K562 (cell line): Measurements from ENCODE around the gene PDE3A. TPM values are rescaled to one million over a fixed set of nuclear protein-coding genes. Genes with fewer than 3 reads are reported as not detected.

ENCODE experiments used
- ATAC-seq: fragments of 200-7000 bp; cut with Tn5 transposase; 3 replicates; pipeline ENCODE4 v1.9.1; 2020; ENCODE audit warnings: moderate library complexity
- BruUV-seq: library from RNA; stranded (reverse); fragments of 400-500 nt; replicated peaks from 2 replicates; lab custom pipeline; 2021; lab: Mats Ljungman, UMichigan
- CTCF ChIA-PET: fragments of 300-600 bp; formaldehyde crosslinking; extraction: SDS; loops from one replicate; lab custom pipeline; 2021; ENCODE audit warnings: low intra/inter-chr PET ratio; lab: Yijun Ruan, JAX
- POLR2A ChIA-PET: fragments of 300-600, 350-650 bp; sonication (Branson Sonifier 250); formaldehyde crosslinking; extraction: SDS; loops from one replicate; lab custom pipeline; 2021; ENCODE audit warnings: antibody characterized with exemption, inconsistent platforms; lab: Yijun Ruan, JAX
- DNase-seq, 4 experiments: peaks; one replicate each; pipeline versions ENCODE4 v3.0.0 to v3.0.0-alpha.2; 2011 to 2018; ENCODE audit warnings: low spot score in 3 of 4, mixed read lengths in 3 of 4; ENCODE audit errors: extremely low read depth in 1 of 4
- FAIRE-seq: peaks from 2 replicates; lab custom pipeline; 2011; peaks lifted over from hg19 to GRCh38; lab: Jason Lieb, UNC
- H2AFZ ChIP-seq: 2 replicates; pipeline ENCODE4 v1.6.0; 2011; ENCODE audit warnings: low read depth, low read length, control low read depth, inconsistent platforms
- H3K27ac ChIP-seq: fragments of 200-600 bp; 3 replicates; pipeline ENCODE4 v1.8.0; 2011; ENCODE audit warnings: low read depth, mild to moderate bottlenecking, control low read depth, inconsistent platforms, low read length, moderate library complexity, mixed read lengths; ENCODE audit errors: extremely low read depth
- H3K27me3 ChIP-seq, 2 experiments: fragments of 300-600 bp in 1 of 2; 2 replicates in 1 of 2; 3 replicates in 1 of 2; pipeline versions ENCODE4 v1.6.0 to v1.8.0; 2011; ENCODE audit warnings: inconsistent platforms in 2 of 2, low read length in 2 of 2, mild to moderate bottlenecking in 1 of 2, mixed read lengths in 1 of 2, moderate library complexity in 1 of 2; ENCODE audit not compliant: control insufficient read depth in 2 of 2, insufficient read depth in 2 of 2
- H3K36me3 ChIP-seq: fragments of 300-600 bp; 3 replicates; pipeline ENCODE4 v1.8.0; 2011; ENCODE audit warnings: mild to moderate bottlenecking, low read length, inconsistent platforms; ENCODE audit not compliant: control insufficient read depth, insufficient read depth
- H3K4me1 ChIP-seq, 2 experiments: fragments of 200-600 bp in 1 of 2; replicated peaks in 1 of 2; 2 replicates in 1 of 2; 3 replicates in 1 of 2; pipeline versions ENCODE4 v1.5.1 to v1.8.0; 2011; ENCODE audit warnings: inconsistent platforms in 2 of 2, low read length in 2 of 2, mild to moderate bottlenecking in 1 of 2, mixed read lengths in 1 of 2, moderate library complexity in 1 of 2; ENCODE audit not compliant: control insufficient read depth in 2 of 2, insufficient read depth in 2 of 2
- H3K4me2 ChIP-seq: 2 replicates; pipeline ENCODE4 v1.6.1; 2011; ENCODE audit warnings: low read length, control low read depth, inconsistent platforms, mixed read lengths; ENCODE audit not compliant: insufficient read depth
- H3K4me3 ChIP-seq: fragments of 200-600 bp; sonication (generic), shearing (Covaris generic); 2 replicates; pipeline ENCODE4 v1.5.1; 2016; ENCODE audit warnings: control low read depth, inconsistent platforms
- H3K79me2 ChIP-seq: fragments of 200-600 bp; 3 replicates; pipeline ENCODE4 v1.8.0; 2011; ENCODE audit warnings: low read length, inconsistent platforms; ENCODE audit not compliant: control insufficient read depth, insufficient read depth
- H3K9ac ChIP-seq, 2 experiments: 2 replicates each; pipeline versions ENCODE4 v1.6.0 to v1.6.1; 2011; ENCODE audit warnings: low read depth in 2 of 2, low read length in 2 of 2, control low read depth in 1 of 2, inconsistent platforms in 1 of 2, mild to moderate bottlenecking in 1 of 2, mixed read lengths in 1 of 2; ENCODE audit not compliant: insufficient read depth in 1 of 2
- H3K9me1 ChIP-seq: one replicate; pipeline ENCODE4 v1.6.0; 2011; ENCODE audit warnings: inconsistent platforms, mild to moderate bottlenecking, low read length, moderate library complexity; ENCODE audit not compliant: control insufficient read depth, insufficient read depth
- H3K9me3 ChIP-seq: replicated peaks from 2 replicates; pipeline ENCODE4 v1.5.1; 2011; ENCODE audit warnings: low read depth, low read length, inconsistent platforms; ENCODE audit not compliant: control insufficient read depth, insufficient read depth
- H4K20me1 ChIP-seq: replicated peaks from 2 replicates; pipeline ENCODE4 v1.6.1; 2011; ENCODE audit warnings: low read length, inconsistent platforms, mixed read lengths; ENCODE audit not compliant: control insufficient read depth, insufficient read depth
- GATAD2A ChIP-seq: fragments of 450-650 bp; IDR thresholded peaks from 2 replicates; pipeline ENCODE4 v1.6.1; 2017
- HMG20A ChIP-seq: fragments of 450-650 bp; formaldehyde crosslinking; conservative IDR thresholded peaks from 2 replicates; pipeline ENCODE4 v1.4.0; 2020; ENCODE audit warnings: mild to moderate bottlenecking, mixed read lengths
- KDM5B ChIP-seq: fragments of 200-600 bp; sonication (generic); IDR thresholded peaks from 2 replicates; pipeline ENCODE4 v1.6.1; 2012; ENCODE audit warnings: low read depth, mild to moderate bottlenecking, moderate library complexity, low read length, control low read depth, inconsistent platforms; ENCODE audit not compliant: insufficient replicate concordance
- NFXL1 ChIP-seq: fragments of 450-650 bp; formaldehyde crosslinking; IDR thresholded peaks from 2 replicates; pipeline ENCODE4 v1.4.0; 2021; ENCODE audit warnings: mild to moderate bottlenecking
- SNRNP70 ChIP-seq: fragments of 200-400 bp; formaldehyde crosslinking; optimal IDR thresholded peaks from 2 replicates; pipeline ENCODE3; 2017; ENCODE audit warnings: low read depth, low read length
- ZBTB7A ChIP-seq: IDR thresholded peaks from 2 replicates; pipeline ENCODE4 v1.6.1; 2011; ENCODE audit warnings: low read depth, mild to moderate bottlenecking, low read length, moderate library complexity, borderline replicate concordance; ENCODE audit not compliant: control insufficient read depth
- ZNF384 ChIP-seq: IDR thresholded peaks from 2 replicates; pipeline ENCODE4 v1.6.1; 2012; ENCODE audit warnings: low read depth, low read length, improper control_type of control experiment
- WGBS: fragments of 100-300 bp; shearing (Covaris generic); methylation state at CpG from one replicate; pipeline ENCODE4 v1.1.6; 2016; ENCODE audit warnings: low coverage, mixed read lengths; ENCODE audit not compliant: insufficient coverage; ENCODE audit errors: missing lambda C conversion rate; 5-methylcytosine and 5-hydroxymethylcytosine counted together
- in situ Hi-C: fragments of 300-500 bp; cut with MboI; formaldehyde crosslinking; loops from 4 replicates; pipeline ENCODE4 v1.15.0; 2018; ENCODE audit warnings: inconsistent platforms, mixed read lengths
- intact Hi-C: fragments of 100-400 bp; cut with micrococcal nuclease; formaldehyde crosslinking; loops from 2 replicates; pipeline ENCODE4 v1.14.2; 2022
- polyA plus RNA-seq, 8 experiments: library from polyadenylated mRNA; depleted of rRNA in 4 of 8; stranded (reverse) in 5 of 8; unstranded in 3 of 8; fragments of >200 nt; fragmentation: Nextera tagmentation in 2 of 8; fragmentation: Illumina TruSeq in 1 of 8; extraction: Ambion mirVana in 2 of 8; extraction: Trizol in 1 of 8; gene quantifications; 2 replicates each; pipeline versions ENCODE4 v1.2.1 to v1.2.3, GENCODE V29; 2011 to 2014; ENCODE audit warnings: inconsistent platforms in 1 of 8, missing spikeins in 1 of 8
- total RNA-seq, 7 experiments: library from RNA; depleted of rRNA in 6 of 7; stranded (reverse); fragments of >200 nt in 6 of 7; fragmentation: Illumina TruSeq in 2 of 7; extraction: Trizol in 2 of 7; gene quantifications; 2 replicates each; pipeline versions ENCODE4 v1.2.1 to v1.2.3, GENCODE V29; 2011 to 2021; ENCODE audit warnings: low replicate concordance in 1 of 7

The PDE3A gene
- total and polyA plus RNA-seq, 9 of the 15 experiments (the other 6 are each of a cell fraction or from before 2014, with no cell fraction given) = 0.02 TPM; not detected in 8

- no peak for TF ChIP-seq ZBTB7A
Measured at GRCh38 chr12:20415641-20416040, 47.3 kb downstream of the PDE3A start (continued).

GRCh38 chr12:20420557-20420956 is 52.2 kb downstream of the PDE3A start:
- Histone ChIP-seq H3K36me3 (no peaks in the 10 kb centered on the region), H3K9ac (no peak overlapping the region), H3K79me2 (no peaks in the 10 kb centered on the region), H3K27me3 (no peaks in the 10 kb centered on the region), H3K4me3 (no peak overlapping the region), H3K9me1 (no peaks in the 10 kb centered on the region), H3K27ac (no peak overlapping the region), H3K4me1 (no peaks in the 10 kb centered on the region)
- ATAC-seq (no peak), DNase-seq (no peak), FAIRE-seq (no peak)
- no TSS peak for BruUV-seq
- POLR2A ChIA-PET = no interaction called here
- intact Hi-C loops = no loop called here
- 0% methylated on average over 6 of the region's 6 CpGs for WGBS
- in situ Hi-C loops = no loop called here
- no peak for TF ChIP-seq HMG20A
- TF ChIP-seq ZNF384 = no peak
- TF ChIP-seq GATAD2A = no peak
- TF ChIP-seq KDM5B = no peak
- no peak for TF ChIP-seq NFXL1
- TF ChIP-seq SNRNP70 = no peak
- TF ChIP-seq, all 486 proteins: peak for 0
- Histone ChIP-seq H3K4me2 (no peak overlapping the region), H4K20me1 (no peaks in the 10 kb centered on the region), H3K9me3 (no peaks in the 10 kb centered on the region), H2AFZ (no peak overlapping the region)
- CTCF ChIA-PET = no interaction called here
